Skeletal muscle satellite cell (primary cell): ENCODE data around the gene SCG3. TPM values are rescaled to one million over a fixed set of nuclear protein-coding genes. Genes with fewer than 3 reads are reported as not detected.
"Not testable (repeated sequence)": the region's sequence is repeated elsewhere in the genome, so short reads cannot be mapped to it uniquely, and the experiment has no call there.

Experiments used
- H3K27me3 ChIP-seq: 2 replicates; pipeline ENCODE4 v1.7.0; 2013; ENCODE audit warnings: low read length; ENCODE audit not compliant: control insufficient read depth, insufficient read depth
- H3K36me3 ChIP-seq: 2 replicates; pipeline ENCODE4 v1.7.0; 2013; ENCODE audit warnings: mild to moderate bottlenecking, control low read depth, low read length; ENCODE audit not compliant: insufficient read depth
- H3K4me1 ChIP-seq: 2 replicates; pipeline ENCODE4 v1.7.0; 2013; ENCODE audit warnings: low read length; ENCODE audit not compliant: control insufficient read depth, insufficient read depth
- H3K4me2 ChIP-seq: 2 replicates; pipeline ENCODE4 v1.7.0; 2013; ENCODE audit warnings: mild to moderate bottlenecking, low read length
- H3K4me3 ChIP-seq: 2 replicates; pipeline ENCODE4 v1.7.0; 2013; ENCODE audit warnings: low read length
- H3K9ac ChIP-seq: 2 replicates; pipeline ENCODE4 v1.7.0; 2013; ENCODE audit warnings: mild to moderate bottlenecking, low read depth, low read length, moderate library complexity
- H3K9me3 ChIP-seq: replicated peaks from 2 replicates; pipeline ENCODE4 v1.7.0; 2013; ENCODE audit warnings: mild to moderate bottlenecking, control low read depth, low read length
- total RNA-seq: library from RNA; depleted of rRNA; stranded (reverse); fragments of >200 nt; gene quantifications from 2 replicates; pipeline ENCODE4 v1.2.3, GENCODE V29; 2012; rRNA removed

The SCG3 gene
- total RNA-seq: not detected in 2 replicates

- H3K4me3 ChIP-seq: no peak within 1 kb of the TSS
Measured at GRCh38 chr15:51681303-51681963, at the start of gene SCG3. TSS of gene SCG3 (plus strand) at chr15:51681503. CDS start at chr15:51681756, 253 bp downstream.

GRCh38 chr15:51634591-51635198, 46.6 kb upstream of the SCG3 start:
- H3K9ac ChIP-seq: no peak overlapping the region
- H3K27me3 ChIP-seq: peaks cover 19% of the 10 kb centered on the region
- H3K4me3 ChIP-seq: no peak overlapping the region
- no peaks in the 10 kb centered on the region for H3K36me3 ChIP-seq
- no peaks in the 10 kb centered on the region for H3K9me3 ChIP-seq
- no peaks in the 10 kb centered on the region for H3K4me1 ChIP-seq
- H3K4me2 ChIP-seq: no peak overlapping the region

More at GRCh38 chr15:51681303-51681963, at the start of gene SCG3:
- H3K4me2 ChIP-seq: peak within 1 kb of the TSS; percentile 62
- H3K4me1 ChIP-seq: no peaks in the 10 kb centered on the region
- no peaks in the 10 kb centered on the region for H3K36me3 ChIP-seq
- no peaks in the 10 kb centered on the region for H3K9me3 ChIP-seq
- no peak within 1 kb of the TSS for H3K9ac ChIP-seq
- H3K27me3 ChIP-seq: peaks cover 29% of the 10 kb centered on the region

- H3K36me3 ChIP-seq: no peaks in the 10 kb centered on the region
- no peak overlapping the region for H3K4me2 ChIP-seq
- H3K4me3 ChIP-seq: no peak overlapping the region
- peaks cover 5% of the 10 kb centered on the region for H3K27me3 ChIP-seq
- no peak overlapping the region for H3K9ac ChIP-seq
- H3K9me3 ChIP-seq: no peaks in the 10 kb centered on the region
- no peaks in the 10 kb centered on the region for H3K4me1 ChIP-seq
Measured at GRCh38 chr15:51641490-51642130, 39.7 kb upstream of the SCG3 start.

DNA sequence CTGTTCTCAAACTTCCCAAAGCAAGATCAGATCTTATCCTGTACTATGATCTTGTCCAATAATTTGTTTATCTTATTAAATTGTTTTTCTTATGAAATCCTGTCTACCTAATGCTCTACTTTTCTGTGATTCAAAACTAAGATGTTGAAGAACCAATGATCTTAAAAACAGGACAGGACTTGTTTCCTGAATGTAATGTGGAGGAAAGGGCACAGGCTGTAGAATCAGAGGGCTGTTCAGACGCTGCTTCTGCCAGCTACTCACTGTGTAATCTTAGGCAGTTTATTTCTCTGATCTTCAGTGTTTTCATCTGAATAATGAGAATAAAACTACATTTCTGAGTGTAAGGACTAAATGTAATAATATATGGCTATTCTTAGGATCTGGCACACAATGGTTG, 38.6 kb upstream of the SCG3 start:
- no peaks in the 10 kb centered on the region for H3K4me1 ChIP-seq
- no peak overlapping the region for H3K4me2 ChIP-seq
- no peak overlapping the region for H3K4me3 ChIP-seq
- peaks cover 5% of the 10 kb centered on the region for H3K27me3 ChIP-seq
- no peaks in the 10 kb centered on the region for H3K36me3 ChIP-seq
- H3K9ac ChIP-seq: no peak overlapping the region
- H3K9me3 ChIP-seq: no peaks in the 10 kb centered on the region

- no peaks in the 10 kb centered on the region for H3K9me3 ChIP-seq
- no peak overlapping the region for H3K4me2 ChIP-seq
- no peaks in the 10 kb centered on the region for H3K4me1 ChIP-seq
- no peaks in the 10 kb centered on the region for H3K36me3 ChIP-seq
- no peak overlapping the region for H3K9ac ChIP-seq
- H3K27me3 ChIP-seq: peaks cover 19% of the 10 kb centered on the region
- no peak overlapping the region for H3K4me3 ChIP-seq
Measured at GRCh38 chr15:51647128-51647562, 34.2 kb upstream of the SCG3 start.

DNA sequence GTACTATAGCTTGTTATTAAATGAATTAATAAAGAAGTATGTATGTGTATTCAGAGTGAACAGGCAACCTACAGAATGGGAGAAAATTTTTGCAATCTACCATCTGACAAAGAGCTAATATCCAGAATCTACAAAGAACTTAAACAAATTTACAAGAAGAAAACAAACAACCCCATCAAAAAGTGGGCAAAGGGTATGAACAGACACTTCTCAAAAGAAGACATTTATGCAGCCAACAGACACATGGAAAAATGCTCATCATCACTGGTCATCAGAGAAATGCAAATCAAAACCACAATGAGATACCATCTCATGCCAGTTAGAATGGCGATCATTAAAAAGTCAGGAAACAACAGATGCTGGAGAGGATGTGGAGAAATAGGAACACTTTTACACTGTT, 33.2 kb upstream of the SCG3 start:
- H3K36me3 ChIP-seq: not testable (repeated sequence)

GRCh38 chr15:51648643-51649042, 32.7 kb upstream of the SCG3 start:
- not testable (repeated sequence) for H3K36me3 ChIP-seq, H3K9me3 ChIP-seq, H3K9ac ChIP-seq, H3K4me2 ChIP-seq, H3K4me1 ChIP-seq, H3K4me3 ChIP-seq
- H3K27me3 ChIP-seq: peaks cover 16% of the 10 kb centered on the region

More for the DNA sequence above, 33.2 kb upstream of the SCG3 start:
- H3K27me3 ChIP-seq: peaks cover 14% of the 10 kb centered on the region
- not testable (repeated sequence) for H3K4me1 ChIP-seq, H3K9ac ChIP-seq, H3K4me2 ChIP-seq, H3K9me3 ChIP-seq, H3K4me3 ChIP-seq

DNA sequence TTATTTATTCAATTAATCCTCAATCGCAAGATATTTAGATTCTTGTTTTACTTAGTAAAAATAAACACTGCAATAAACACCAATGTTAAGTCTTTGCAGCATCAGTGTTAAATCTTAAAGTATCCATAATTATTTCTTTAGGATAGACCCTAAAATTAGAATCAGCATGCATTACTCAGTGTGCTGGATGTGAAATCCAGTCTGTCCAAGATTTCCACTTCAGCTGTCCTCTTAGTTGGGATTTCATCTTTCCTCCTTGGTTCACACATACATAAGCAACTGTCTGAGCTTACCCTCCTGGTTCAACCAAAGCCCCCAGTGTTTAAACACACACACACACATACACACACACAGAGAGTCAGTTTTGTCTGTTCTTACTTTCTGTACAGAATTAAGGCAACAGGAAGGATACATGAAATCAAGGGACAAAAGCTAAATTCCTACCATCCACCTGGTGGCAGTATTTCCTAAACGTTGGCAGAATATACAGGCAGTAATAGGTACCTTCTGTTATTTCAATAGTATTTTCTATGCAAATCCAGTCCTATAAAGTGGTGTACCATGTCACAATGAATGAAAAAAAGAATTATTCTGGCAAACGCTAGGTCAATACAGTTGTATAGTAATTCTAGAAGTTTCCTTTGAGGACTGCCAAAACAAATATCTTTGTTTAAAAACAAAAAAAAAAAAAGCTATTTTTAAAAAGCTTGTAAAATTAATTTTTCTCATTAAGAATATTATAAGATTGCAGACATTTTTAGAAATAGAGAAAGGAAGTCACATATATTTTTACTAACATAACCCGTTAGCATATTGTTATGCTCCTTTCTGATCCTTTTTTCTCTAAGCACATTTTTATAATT, 31.4 kb upstream of the SCG3 start:
- no peak overlapping the region for H3K4me2 ChIP-seq
- no peak overlapping the region for H3K9ac ChIP-seq
- H3K36me3 ChIP-seq: no peaks in the 10 kb centered on the region
- H3K27me3 ChIP-seq: peaks cover 17% of the 10 kb centered on the region
- no peak overlapping the region for H3K4me3 ChIP-seq
- H3K4me1 ChIP-seq: no peaks in the 10 kb centered on the region
- no peaks in the 10 kb centered on the region for H3K9me3 ChIP-seq

DNA sequence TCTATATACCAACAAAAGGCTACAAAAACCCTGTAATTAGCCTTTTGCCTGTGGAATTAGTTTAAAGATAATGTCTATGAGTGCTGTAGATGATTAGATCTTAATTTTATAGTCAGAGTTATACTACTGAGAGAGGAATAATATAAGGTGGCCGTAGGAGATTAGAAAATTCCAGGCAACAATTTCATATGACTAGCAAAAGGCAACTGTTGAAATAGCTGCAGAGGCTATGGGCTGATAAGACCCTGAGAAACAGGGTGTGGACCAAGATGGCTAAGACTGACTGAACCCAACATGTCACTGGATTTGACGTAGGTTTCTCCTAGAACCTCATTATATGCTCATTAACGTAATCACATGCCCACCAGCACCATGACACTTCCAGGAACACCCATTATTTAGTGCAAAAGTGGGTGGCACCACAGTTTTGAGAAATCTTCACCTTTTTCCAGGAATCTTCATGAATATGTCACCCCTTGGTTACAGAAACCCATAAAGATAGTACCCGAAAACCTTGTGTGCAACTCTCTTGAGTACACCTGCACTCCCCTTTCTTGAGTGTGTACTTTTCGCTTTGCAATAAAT, 29.1 kb upstream of the SCG3 start:
- no peaks in the 10 kb centered on the region for H3K9me3 ChIP-seq

DNA sequence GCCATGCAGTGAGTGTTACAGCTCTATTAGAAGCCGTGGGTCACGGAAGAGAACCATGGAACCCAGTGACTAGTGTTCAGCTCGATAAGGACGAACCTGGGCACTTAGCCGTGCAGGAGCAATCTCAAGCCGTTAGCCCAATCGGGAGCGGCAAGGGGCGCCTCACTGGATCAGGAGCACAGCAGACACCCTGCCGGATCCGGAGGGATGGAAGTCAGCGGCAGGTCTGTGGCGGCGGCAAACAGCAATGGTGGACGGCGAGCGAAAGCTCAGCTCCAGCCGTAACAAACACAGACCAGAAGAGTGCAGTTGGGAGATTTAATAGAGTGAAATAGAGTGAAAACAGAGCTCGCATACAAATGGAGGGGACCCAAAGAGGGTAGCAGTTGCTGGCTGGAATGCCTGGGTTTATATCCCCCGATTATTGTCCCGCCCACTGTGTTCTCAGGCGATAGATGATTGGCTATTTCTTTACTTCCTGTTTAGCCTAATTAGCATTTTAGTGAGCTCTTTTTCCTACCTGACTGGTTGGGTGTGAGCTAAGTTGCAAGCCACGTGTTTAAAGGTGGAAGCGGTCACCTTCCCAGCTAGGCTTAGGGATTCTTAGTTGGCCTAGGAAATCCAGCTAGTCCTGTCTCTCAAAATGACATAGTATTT, 25.8 kb upstream of the SCG3 start:
- H3K4me1 ChIP-seq: not testable (repeated sequence)

More for the DNA sequence above, 29.1 kb upstream of the SCG3 start:
- Histone ChIP-seq H3K27me3 (peaks cover 17% of the 10 kb centered on the region), H3K9ac (no peak overlapping the region), H3K36me3 (no peaks in the 10 kb centered on the region), H3K4me3 (no peak overlapping the region), H3K4me2 (no peak overlapping the region), H3K4me1 (no peaks in the 10 kb centered on the region)

More for the DNA sequence above, 25.8 kb upstream of the SCG3 start:
- H3K9me3 ChIP-seq, H3K9ac ChIP-seq, H3K4me3 ChIP-seq, H3K36me3 ChIP-seq, H3K4me2 ChIP-seq: not testable (repeated sequence)
- H3K27me3 ChIP-seq: peaks cover 17% of the 10 kb centered on the region
